Esophagus squamous epithelium (tissue), 4 donors: ENCODE data around the gene CENPK.

Experiments used
- POLR2A ChIP-seq, 4 donors: fragments of 450-650 bp; IDR thresholded peaks; one replicate each; pipeline ENCODE4 v1.6.1; 2017; ENCODE audit warnings: antibody characterized with exemption in 4 of 4, mild to moderate bottlenecking in 4 of 4, moderate library complexity in 3 of 4
- TF ChIP-seq, protein P1 (sequence below), 6 experiments: fragments of 450-650 bp in 4 of 6; fragments of 200-600 bp in 2 of 6; sonication (generic) in 2 of 6; IDR thresholded peaks; one replicate each; pipeline ENCODE4 v1.5.1; 2016 to 2019; ENCODE audit warnings: antibody characterized with exemption in 6 of 6, mild to moderate bottlenecking in 4 of 6, moderate library complexity in 4 of 6

DNA sequence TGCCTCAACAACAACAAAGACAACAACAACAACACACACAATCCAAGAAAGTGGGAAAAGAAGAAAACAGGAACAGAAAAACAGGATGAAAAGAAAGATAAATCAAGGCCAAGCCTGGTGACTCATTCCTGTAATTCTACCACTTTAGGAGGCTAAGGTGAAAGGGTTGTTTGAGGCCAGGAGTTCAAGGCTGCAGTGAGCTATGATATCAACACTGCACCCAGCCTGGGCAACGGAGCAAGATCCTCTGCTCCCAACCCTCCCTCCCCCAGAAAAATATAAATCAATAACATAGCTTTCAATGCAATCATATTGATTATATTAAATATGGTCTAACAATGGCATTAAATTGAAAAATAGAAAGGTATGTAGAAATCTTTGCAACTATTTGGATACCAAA lies 32.1 kb downstream of the CENPK start:
- TF ChIP-seq, protein P1, sequence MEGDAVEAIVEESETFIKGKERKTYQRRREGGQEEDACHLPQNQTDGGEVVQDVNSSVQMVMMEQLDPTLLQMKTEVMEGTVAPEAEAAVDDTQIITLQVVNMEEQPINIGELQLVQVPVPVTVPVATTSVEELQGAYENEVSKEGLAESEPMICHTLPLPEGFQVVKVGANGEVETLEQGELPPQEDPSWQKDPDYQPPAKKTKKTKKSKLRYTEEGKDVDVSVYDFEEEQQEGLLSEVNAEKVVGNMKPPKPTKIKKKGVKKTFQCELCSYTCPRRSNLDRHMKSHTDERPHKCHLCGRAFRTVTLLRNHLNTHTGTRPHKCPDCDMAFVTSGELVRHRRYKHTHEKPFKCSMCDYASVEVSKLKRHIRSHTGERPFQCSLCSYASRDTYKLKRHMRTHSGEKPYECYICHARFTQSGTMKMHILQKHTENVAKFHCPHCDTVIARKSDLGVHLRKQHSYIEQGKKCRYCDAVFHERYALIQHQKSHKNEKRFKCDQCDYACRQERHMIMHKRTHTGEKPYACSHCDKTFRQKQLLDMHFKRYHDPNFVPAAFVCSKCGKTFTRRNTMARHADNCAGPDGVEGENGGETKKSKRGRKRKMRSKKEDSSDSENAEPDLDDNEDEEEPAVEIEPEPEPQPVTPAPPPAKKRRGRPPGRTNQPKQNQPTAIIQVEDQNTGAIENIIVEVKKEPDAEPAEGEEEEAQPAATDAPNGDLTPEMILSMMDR (IDR thresholded peaks at IDR 0.05): no peak
- no peak for TF ChIP-seq POLR2A (IDR thresholded peaks at IDR 0.05)
